ENCODE data around the gene CACNA2D2.

- TF ChIP-seq, protein P1, sequence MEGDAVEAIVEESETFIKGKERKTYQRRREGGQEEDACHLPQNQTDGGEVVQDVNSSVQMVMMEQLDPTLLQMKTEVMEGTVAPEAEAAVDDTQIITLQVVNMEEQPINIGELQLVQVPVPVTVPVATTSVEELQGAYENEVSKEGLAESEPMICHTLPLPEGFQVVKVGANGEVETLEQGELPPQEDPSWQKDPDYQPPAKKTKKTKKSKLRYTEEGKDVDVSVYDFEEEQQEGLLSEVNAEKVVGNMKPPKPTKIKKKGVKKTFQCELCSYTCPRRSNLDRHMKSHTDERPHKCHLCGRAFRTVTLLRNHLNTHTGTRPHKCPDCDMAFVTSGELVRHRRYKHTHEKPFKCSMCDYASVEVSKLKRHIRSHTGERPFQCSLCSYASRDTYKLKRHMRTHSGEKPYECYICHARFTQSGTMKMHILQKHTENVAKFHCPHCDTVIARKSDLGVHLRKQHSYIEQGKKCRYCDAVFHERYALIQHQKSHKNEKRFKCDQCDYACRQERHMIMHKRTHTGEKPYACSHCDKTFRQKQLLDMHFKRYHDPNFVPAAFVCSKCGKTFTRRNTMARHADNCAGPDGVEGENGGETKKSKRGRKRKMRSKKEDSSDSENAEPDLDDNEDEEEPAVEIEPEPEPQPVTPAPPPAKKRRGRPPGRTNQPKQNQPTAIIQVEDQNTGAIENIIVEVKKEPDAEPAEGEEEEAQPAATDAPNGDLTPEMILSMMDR (IDR thresholded peaks at IDR 0.05), result no peak
- TF ChIP-seq OVOL2 (CRISPR knock-in tag; IDR thresholded peaks at IDR 0.05; ENCODE audit: borderline replicate concordance) (no peak), HMGXB4 (CRISPR knock-in tag; IDR thresholded peaks at IDR 0.05) (no peak), KAT7 (CRISPR knock-in tag; IDR thresholded peaks at IDR 0.05; ENCODE audit: borderline replicate concordance) (no peak), CREM (CRISPR knock-in tag; IDR thresholded peaks at IDR 0.05) (no peak), FOXP1 (CRISPR knock-in tag; IDR thresholded peaks at IDR 0.05; ENCODE audit: borderline replicate concordance) (no peak), STAT6 (CRISPR knock-in tag; conservative IDR thresholded peaks at IDR 0.05; ENCODE audit: low read depth) (no peak)
- TF ChIP-seq, protein P2, sequence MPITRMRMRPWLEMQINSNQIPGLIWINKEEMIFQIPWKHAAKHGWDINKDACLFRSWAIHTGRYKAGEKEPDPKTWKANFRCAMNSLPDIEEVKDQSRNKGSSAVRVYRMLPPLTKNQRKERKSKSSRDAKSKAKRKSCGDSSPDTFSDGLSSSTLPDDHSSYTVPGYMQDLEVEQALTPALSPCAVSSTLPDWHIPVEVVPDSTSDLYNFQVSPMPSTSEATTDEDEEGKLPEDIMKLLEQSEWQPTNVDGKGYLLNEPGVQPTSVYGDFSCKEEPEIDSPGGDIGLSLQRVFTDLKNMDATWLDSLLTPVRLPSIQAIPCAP (CRISPR knock-in tag; IDR thresholded peaks at IDR 0.05), result no peak
- TF ChIP-seq, protein P3, sequence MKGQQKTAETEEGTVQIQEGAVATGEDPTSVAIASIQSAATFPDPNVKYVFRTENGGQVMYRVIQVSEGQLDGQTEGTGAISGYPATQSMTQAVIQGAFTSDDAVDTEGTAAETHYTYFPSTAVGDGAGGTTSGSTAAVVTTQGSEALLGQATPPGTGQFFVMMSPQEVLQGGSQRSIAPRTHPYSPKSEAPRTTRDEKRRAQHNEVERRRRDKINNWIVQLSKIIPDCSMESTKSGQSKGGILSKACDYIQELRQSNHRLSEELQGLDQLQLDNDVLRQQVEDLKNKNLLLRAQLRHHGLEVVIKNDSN (CRISPR knock-in tag; IDR thresholded peaks at IDR 0.05), result no peak
Measured at GRCh38 chr3:50521572-50521971, 18.1 kb upstream of the CACNA2D2 start.
